Heart left ventricle (tissue), 13 donors: ENCODE results near the gene LILRB1.
"Not testable (repeated sequence)": the region's sequence is repeated elsewhere in the genome, so short reads cannot be mapped to it uniquely, and the experiment has no call there.

Experiments used
- POLR2A ChIP-seq, 2 donors: fragments of 450-650 bp; IDR thresholded peaks; one replicate each; pipeline ENCODE4 v1.6.1; 2017; ENCODE audit warnings: antibody characterized with exemption in 2 of 2, mild to moderate bottlenecking in 2 of 2, moderate library complexity in 2 of 2
- TF ChIP-seq, protein P1 (sequence below), 12 donors: fragments of 200-600 bp; sonication (generic) in 4 of 12; IDR thresholded peaks; one replicate each; pipeline versions ENCODE4 v1.5.0 to v1.8.0; 2018 to 2022; ENCODE audit warnings: antibody characterized with exemption in 12 of 12, mild to moderate bottlenecking in 5 of 12
- donor health status: ischemic (EF 13 %, LVEDD 7.1; RV severe dilation, severe dysfunction).
- donor health status: DM: no; HTN: yes; CAD: no.
- donor health status: DM: no; HTN: no; CAD: no.
- donor health status: ischemic (EF 25% LVEDD 6.9; RV normal size, moderate dysfunction).
- donor health status: ischemic (EF 25% LVEDD 5.7; RV mildly dilated, moderate dysfunction).
- donor health status: ischemic (EF 35%, LVEDD 5.7; RV mildly dilated, moderate dysfunction).
- donor health status: nonischemic (EF 11% LVEDD 7.7; RV severe dilation, severe dysfunction).
- donor health status: DM: yes; HTN: yes; CAD: no.
- donor health status: PGD.
- donor health status: ischemic (EF 29% LVEDD 5.4; RV normal size, mild dysfunction).
- donor health status: nonischemic (EF 23%, LVEDD 6.1; RV moderate dilation, normal function).

DNA sequence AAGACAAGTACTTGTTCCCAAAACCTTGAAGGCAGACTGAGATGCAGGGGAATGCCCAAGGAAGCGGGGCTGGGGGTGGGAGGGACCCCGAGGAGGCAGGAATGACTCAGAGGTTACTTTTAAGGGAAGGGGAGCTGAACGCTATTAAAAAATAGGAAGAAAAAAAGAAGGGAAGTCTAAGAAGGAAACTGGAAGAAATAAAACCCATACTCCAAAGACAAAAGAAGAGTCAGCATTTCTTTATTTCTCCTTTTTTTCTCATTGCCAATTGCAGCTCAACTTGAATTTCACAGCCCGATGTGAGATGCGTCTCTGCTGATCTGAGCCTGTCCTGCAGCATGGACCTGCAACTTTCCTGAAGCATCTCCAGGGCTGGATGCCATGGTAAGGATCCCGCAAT lies 13.3 kb downstream of the LILRB1 start:
- TF ChIP-seq POLR2A (IDR thresholded peaks at IDR 0.05), result not testable (repeated sequence)
- TF ChIP-seq, protein P1, sequence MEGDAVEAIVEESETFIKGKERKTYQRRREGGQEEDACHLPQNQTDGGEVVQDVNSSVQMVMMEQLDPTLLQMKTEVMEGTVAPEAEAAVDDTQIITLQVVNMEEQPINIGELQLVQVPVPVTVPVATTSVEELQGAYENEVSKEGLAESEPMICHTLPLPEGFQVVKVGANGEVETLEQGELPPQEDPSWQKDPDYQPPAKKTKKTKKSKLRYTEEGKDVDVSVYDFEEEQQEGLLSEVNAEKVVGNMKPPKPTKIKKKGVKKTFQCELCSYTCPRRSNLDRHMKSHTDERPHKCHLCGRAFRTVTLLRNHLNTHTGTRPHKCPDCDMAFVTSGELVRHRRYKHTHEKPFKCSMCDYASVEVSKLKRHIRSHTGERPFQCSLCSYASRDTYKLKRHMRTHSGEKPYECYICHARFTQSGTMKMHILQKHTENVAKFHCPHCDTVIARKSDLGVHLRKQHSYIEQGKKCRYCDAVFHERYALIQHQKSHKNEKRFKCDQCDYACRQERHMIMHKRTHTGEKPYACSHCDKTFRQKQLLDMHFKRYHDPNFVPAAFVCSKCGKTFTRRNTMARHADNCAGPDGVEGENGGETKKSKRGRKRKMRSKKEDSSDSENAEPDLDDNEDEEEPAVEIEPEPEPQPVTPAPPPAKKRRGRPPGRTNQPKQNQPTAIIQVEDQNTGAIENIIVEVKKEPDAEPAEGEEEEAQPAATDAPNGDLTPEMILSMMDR (IDR thresholded peaks at IDR 0.05), result not testable (repeated sequence)
